Measurements from ENCODE around the gene DDX20.
"Not testable (repeated sequence)": the region's sequence is repeated elsewhere in the genome, so short reads cannot be mapped to it uniquely, and the experiment has no call there.

Gene DDX20

DNA sequence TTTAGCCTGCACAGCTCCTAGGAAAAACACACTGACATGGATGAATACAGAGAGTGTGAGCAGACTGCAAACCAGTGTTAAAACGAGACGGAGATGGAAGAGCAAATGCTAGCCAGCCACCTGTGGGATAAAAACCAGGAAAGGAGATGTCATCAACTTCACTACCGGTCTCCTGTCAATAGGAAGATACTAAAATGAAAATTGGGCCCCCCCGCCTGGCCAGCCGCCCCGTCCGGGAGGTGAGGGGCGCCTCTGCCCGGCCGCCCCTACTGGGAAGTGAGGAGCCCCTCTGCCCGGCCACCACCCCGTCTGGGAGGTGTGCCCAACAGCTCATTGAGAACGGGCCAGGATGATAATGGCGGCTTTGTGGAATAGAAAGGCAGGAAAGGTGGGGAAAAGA is 44.0 kb downstream of the DDX20 start:
- H3K27me3 ChIP-seq (replicated peaks; ENCODE audit: control insufficient read depth, insufficient read depth, low read length, poor library complexity, severe bottlenecking); H3K9me3 ChIP-seq (ENCODE audit: control insufficient read depth, low read length); H3K4me1 ChIP-seq (ENCODE audit: control insufficient read depth, insufficient read depth, low read length, poor library complexity, severe bottlenecking); H3K4me3 ChIP-seq (ENCODE audit: insufficient read depth, low read depth, low read length, poor library complexity, severe bottlenecking); H3K36me3 ChIP-seq (ENCODE audit: control insufficient read depth, insufficient read depth, low read length); DNase-seq; H3K27ac ChIP-seq (ENCODE audit: insufficient read depth, low read length, poor library complexity, severe bottlenecking): not testable (repeated sequence)

DNA sequence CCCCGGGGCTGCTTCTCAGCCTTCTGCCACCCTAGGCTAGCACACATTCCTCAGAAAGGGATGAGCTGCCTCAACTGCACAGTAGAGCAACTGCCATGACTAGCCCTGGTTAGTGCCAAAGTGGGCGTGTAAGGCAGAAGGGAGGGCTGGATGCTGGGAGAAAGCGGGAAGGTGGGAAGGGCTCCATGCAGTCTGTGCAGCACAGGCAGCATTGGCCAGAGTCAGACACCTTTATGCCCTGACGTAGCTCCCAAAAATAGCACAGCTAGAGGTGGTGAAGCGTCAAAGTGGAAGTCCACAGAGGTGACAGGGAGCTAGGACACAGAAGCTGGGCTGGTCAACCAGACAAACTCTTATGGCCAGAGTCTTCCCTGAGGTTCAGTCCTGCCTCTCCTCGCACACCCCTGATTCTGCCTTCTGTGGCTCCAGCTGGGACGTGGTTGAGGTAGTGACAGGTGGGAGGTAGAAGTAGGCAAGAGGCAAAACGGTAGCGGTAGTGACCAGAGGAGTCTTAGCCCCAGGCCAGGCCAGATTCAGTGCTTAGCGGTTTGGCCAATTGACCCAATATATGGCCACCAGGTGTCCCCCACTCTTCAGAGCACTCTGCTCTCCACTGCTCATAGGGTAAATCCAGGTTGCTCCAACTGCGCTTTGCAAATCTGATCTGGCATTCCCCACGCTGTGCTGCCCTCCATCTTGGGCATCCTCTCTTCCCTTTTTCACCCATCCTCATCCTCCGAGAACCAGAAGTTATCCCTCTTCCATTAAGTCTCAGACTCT is 45.6 kb downstream of the DDX20 start:
- H3K27me3 ChIP-seq (replicated peaks; ENCODE audit: control insufficient read depth, insufficient read depth, low read length, poor library complexity, severe bottlenecking): no peaks in the 10 kb centered on the region
- H3K4me1 ChIP-seq (ENCODE audit: control insufficient read depth, insufficient read depth, low read length, poor library complexity, severe bottlenecking): no peaks in the 10 kb centered on the region
- H3K4me3 ChIP-seq (ENCODE audit: insufficient read depth, low read depth, low read length, poor library complexity, severe bottlenecking): no peak overlapping the region
- no peaks in the 10 kb centered on the region for H3K9me3 ChIP-seq (ENCODE audit: control insufficient read depth, low read length)
- DNase-seq: no peak
- no peaks in the 10 kb centered on the region for H3K36me3 ChIP-seq (ENCODE audit: control insufficient read depth, insufficient read depth, low read length)
- no peak overlapping the region for H3K27ac ChIP-seq (ENCODE audit: insufficient read depth, low read length, poor library complexity, severe bottlenecking)

DNA sequence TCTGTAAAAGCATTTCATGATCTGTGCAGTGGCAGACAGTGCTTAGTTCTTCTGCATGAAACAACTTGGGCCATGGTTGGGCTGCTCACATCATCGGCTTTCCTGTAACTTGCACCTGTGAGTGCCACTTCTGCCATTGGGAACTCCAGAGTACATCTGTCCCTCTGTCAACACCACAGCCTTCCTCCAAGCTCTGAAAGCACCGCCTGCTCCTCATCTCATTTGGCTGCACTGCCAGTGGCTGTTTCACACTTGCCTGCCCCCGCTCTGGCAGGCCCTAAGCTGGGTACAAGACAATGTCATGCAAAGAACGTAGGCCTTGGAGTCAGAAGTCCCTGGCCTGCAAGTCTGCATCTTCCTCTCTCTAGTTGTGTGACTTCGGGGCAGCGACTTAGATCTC is 46.4 kb downstream of the DDX20 start:
- no peak overlapping the region for H3K4me3 ChIP-seq (ENCODE audit: insufficient read depth, low read depth, low read length, poor library complexity, severe bottlenecking)
- no peaks in the 10 kb centered on the region for H3K9me3 ChIP-seq (ENCODE audit: control insufficient read depth, low read length)
- no peaks in the 10 kb centered on the region for H3K4me1 ChIP-seq (ENCODE audit: control insufficient read depth, insufficient read depth, low read length, poor library complexity, severe bottlenecking)
- no peak overlapping the region for H3K27ac ChIP-seq (ENCODE audit: insufficient read depth, low read length, poor library complexity, severe bottlenecking)
- DNase-seq: no peak
- H3K36me3 ChIP-seq (ENCODE audit: control insufficient read depth, insufficient read depth, low read length): no peaks in the 10 kb centered on the region
- no peaks in the 10 kb centered on the region for H3K27me3 ChIP-seq (replicated peaks; ENCODE audit: control insufficient read depth, insufficient read depth, low read length, poor library complexity, severe bottlenecking)

DNA sequence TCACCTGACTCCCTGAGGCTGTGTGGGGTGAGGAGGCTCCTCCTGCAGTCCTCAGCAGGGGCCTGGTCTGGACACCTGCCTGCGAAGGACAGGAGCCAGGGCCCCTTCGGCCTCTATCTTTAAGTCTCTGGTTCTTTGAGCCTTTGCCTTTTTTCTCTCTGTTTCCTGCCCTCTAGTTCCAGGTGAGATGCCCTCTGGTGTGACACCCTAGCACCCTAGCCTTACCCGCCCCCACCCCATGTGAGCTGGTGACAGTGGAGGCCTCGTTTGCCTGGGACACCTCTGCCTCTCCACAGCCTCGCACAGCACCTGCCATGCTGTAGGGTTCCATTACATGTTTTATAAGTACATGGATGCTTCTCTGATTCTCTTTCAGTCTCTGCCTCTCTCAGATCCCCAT is 47.3 kb downstream of the DDX20 start:
- no peak for DNase-seq
- no peaks in the 10 kb centered on the region for H3K27me3 ChIP-seq (replicated peaks; ENCODE audit: control insufficient read depth, insufficient read depth, low read length, poor library complexity, severe bottlenecking)

DNA sequence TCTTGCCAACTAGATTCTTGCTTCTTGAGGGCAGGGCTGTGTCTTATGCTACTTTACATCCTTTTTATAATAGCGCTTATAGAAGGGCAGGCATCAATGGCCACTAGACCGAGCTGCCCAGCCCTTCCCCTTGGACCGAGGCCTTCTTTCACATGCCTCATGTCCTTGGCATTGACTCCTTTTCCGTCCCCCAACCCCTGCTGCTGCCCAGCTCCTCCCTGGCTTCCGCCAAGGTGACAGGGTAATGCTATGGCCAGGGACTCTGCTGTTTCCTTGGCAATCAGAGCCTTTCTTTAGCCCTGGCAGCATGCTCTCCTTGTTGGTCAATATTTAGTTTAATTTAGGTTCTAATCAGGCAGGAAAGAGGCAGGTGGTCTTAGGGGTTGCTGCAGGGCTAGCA is 48.2 kb downstream of the DDX20 start:
- Histone ChIP-seq H3K27ac (ENCODE audit: insufficient read depth, low read length, poor library complexity, severe bottlenecking) (no peak overlapping the region), H3K27me3 (replicated peaks; ENCODE audit: control insufficient read depth, insufficient read depth, low read length, poor library complexity, severe bottlenecking) (no peaks in the 10 kb centered on the region), H3K36me3 (ENCODE audit: control insufficient read depth, insufficient read depth, low read length) (no peaks in the 10 kb centered on the region), H3K4me3 (ENCODE audit: insufficient read depth, low read depth, low read length, poor library complexity, severe bottlenecking) (no peak overlapping the region), H3K9me3 (ENCODE audit: control insufficient read depth, low read length) (no peaks in the 10 kb centered on the region), H3K4me1 (ENCODE audit: control insufficient read depth, insufficient read depth, low read length, poor library complexity, severe bottlenecking) (no peaks in the 10 kb centered on the region)
- DNase-seq: no peak

More for the DNA sequence above, 47.3 kb downstream of the DDX20 start:
- no peaks in the 10 kb centered on the region for H3K9me3 ChIP-seq (ENCODE audit: control insufficient read depth, low read length)
- H3K4me1 ChIP-seq (ENCODE audit: control insufficient read depth, insufficient read depth, low read length, poor library complexity, severe bottlenecking): no peaks in the 10 kb centered on the region
- H3K36me3 ChIP-seq (ENCODE audit: control insufficient read depth, insufficient read depth, low read length): no peaks in the 10 kb centered on the region
- H3K27ac ChIP-seq (ENCODE audit: insufficient read depth, low read length, poor library complexity, severe bottlenecking): no peak overlapping the region
- H3K4me3 ChIP-seq (ENCODE audit: insufficient read depth, low read depth, low read length, poor library complexity, severe bottlenecking): no peak overlapping the region

DNA sequence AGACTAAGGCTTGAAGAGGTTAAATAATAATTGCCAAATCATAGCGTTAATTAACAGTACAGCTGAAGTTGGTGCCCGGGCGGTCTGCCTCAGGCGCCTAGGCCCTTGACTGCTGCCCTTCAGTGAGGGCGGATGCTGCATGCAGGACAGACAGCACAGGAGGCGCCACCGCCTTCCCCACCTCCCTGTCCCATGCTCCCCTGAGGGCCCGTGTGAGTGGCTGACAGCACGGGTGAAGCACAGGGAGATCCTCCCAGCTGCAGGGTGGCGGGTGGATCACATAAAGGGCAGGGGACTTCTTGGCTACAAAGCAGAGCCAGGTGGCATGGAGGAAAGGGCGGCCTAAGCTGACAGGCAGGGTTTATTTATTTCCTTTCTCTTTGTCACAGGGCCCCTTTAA is 49.1 kb downstream of the DDX20 start:
- H3K36me3 ChIP-seq (ENCODE audit: control insufficient read depth, insufficient read depth, low read length): no peaks in the 10 kb centered on the region
- no peak overlapping the region for H3K4me3 ChIP-seq (ENCODE audit: insufficient read depth, low read depth, low read length, poor library complexity, severe bottlenecking)
- no peak overlapping the region for H3K27ac ChIP-seq (ENCODE audit: insufficient read depth, low read length, poor library complexity, severe bottlenecking)
- H3K9me3 ChIP-seq (ENCODE audit: control insufficient read depth, low read length): no peaks in the 10 kb centered on the region
- no peaks in the 10 kb centered on the region for H3K27me3 ChIP-seq (replicated peaks; ENCODE audit: control insufficient read depth, insufficient read depth, low read length, poor library complexity, severe bottlenecking)
- DNase-seq: no peak
- no peaks in the 10 kb centered on the region for H3K4me1 ChIP-seq (ENCODE audit: control insufficient read depth, insufficient read depth, low read length, poor library complexity, severe bottlenecking)

DNA sequence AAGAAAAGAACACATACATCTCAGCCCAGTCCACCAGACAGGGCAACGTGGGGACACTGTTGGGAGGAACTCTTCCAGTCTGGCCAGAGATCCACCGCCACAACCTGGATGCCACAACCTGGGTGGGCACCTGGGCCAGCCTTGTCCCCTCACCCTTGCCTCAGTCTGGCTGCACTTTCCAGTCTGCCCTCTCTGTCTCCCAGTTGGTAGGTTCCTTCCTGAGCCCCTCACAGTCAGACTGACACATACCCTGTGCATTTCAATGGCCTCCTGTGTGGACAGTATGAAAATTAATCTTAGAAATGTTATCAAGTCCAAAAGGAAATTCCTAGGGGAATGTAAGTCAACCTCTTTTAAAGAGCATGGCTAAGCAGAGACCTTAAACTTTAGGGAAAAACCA is 49.5 kb downstream of the DDX20 start:
- DNase-seq: no peak
- no peaks in the 10 kb centered on the region for H3K4me1 ChIP-seq (ENCODE audit: control insufficient read depth, insufficient read depth, low read length, poor library complexity, severe bottlenecking)
- H3K4me3 ChIP-seq (ENCODE audit: insufficient read depth, low read depth, low read length, poor library complexity, severe bottlenecking): no peak overlapping the region
- H3K36me3 ChIP-seq (ENCODE audit: control insufficient read depth, insufficient read depth, low read length): no peaks in the 10 kb centered on the region
- no peaks in the 10 kb centered on the region for H3K27me3 ChIP-seq (replicated peaks; ENCODE audit: control insufficient read depth, insufficient read depth, low read length, poor library complexity, severe bottlenecking)
- H3K27ac ChIP-seq (ENCODE audit: insufficient read depth, low read length, poor library complexity, severe bottlenecking): no peak overlapping the region
- H3K9me3 ChIP-seq (ENCODE audit: control insufficient read depth, low read length): no peaks in the 10 kb centered on the region

DNA sequence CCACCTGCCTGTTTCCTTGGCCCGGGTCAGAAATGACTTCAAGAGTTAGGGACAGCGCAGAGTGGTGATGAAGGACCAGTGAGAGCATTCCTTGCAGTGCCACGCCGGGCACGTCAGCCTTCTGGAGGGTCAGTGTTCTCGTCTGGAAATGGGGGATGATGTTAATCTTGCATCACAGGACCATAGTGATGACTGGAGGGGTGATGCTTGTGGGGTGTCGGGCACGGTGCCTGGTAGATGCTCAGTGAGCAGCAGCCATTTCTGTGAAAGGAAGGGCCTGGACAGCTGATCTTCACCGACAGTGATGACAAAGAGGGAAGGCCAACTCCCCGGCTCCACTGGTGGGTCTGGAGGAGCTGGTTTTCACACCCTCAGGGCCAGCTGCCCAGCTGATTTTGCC is 56.2 kb downstream of the DDX20 start:
- H3K9me3 ChIP-seq (ENCODE audit: control insufficient read depth, low read length): no peaks in the 10 kb centered on the region
- H3K36me3 ChIP-seq (ENCODE audit: control insufficient read depth, insufficient read depth, low read length): no peaks in the 10 kb centered on the region
- DNase-seq: no peak
- H3K27me3 ChIP-seq (replicated peaks; ENCODE audit: control insufficient read depth, insufficient read depth, low read length, poor library complexity, severe bottlenecking): no peaks in the 10 kb centered on the region
- H3K4me3 ChIP-seq (ENCODE audit: insufficient read depth, low read depth, low read length, poor library complexity, severe bottlenecking): no peak overlapping the region
- H3K4me1 ChIP-seq (ENCODE audit: control insufficient read depth, insufficient read depth, low read length, poor library complexity, severe bottlenecking): no peaks in the 10 kb centered on the region
- H3K27ac ChIP-seq (ENCODE audit: insufficient read depth, low read length, poor library complexity, severe bottlenecking): no peak overlapping the region

DNA sequence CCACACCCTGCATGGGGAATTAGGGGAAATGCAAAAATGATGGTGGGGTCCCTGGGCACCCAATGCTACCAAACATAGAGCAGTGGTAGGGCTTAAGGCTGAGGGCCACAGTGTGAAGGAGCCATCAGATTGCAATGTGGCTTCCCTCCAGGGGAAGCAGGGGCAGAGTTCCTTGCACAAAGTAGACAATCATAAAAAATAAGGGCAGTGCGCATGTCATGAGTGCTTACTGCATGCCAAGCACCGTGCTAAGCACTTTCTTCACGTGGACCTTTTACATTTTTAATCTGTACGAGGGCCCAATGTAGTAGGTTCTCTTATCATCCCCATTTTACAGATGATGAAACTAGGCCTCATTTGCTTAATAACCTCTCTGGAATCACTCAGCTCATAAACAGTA is 56.6 kb downstream of the DDX20 start:
- DNase-seq: no peak
- H3K27ac ChIP-seq (ENCODE audit: insufficient read depth, low read length, poor library complexity, severe bottlenecking): no peak overlapping the region
- H3K4me1 ChIP-seq (ENCODE audit: control insufficient read depth, insufficient read depth, low read length, poor library complexity, severe bottlenecking): no peaks in the 10 kb centered on the region
- H3K9me3 ChIP-seq (ENCODE audit: control insufficient read depth, low read length): no peaks in the 10 kb centered on the region
- no peak overlapping the region for H3K4me3 ChIP-seq (ENCODE audit: insufficient read depth, low read depth, low read length, poor library complexity, severe bottlenecking)
- H3K36me3 ChIP-seq (ENCODE audit: control insufficient read depth, insufficient read depth, low read length): no peaks in the 10 kb centered on the region
- no peaks in the 10 kb centered on the region for H3K27me3 ChIP-seq (replicated peaks; ENCODE audit: control insufficient read depth, insufficient read depth, low read length, poor library complexity, severe bottlenecking)

DNA sequence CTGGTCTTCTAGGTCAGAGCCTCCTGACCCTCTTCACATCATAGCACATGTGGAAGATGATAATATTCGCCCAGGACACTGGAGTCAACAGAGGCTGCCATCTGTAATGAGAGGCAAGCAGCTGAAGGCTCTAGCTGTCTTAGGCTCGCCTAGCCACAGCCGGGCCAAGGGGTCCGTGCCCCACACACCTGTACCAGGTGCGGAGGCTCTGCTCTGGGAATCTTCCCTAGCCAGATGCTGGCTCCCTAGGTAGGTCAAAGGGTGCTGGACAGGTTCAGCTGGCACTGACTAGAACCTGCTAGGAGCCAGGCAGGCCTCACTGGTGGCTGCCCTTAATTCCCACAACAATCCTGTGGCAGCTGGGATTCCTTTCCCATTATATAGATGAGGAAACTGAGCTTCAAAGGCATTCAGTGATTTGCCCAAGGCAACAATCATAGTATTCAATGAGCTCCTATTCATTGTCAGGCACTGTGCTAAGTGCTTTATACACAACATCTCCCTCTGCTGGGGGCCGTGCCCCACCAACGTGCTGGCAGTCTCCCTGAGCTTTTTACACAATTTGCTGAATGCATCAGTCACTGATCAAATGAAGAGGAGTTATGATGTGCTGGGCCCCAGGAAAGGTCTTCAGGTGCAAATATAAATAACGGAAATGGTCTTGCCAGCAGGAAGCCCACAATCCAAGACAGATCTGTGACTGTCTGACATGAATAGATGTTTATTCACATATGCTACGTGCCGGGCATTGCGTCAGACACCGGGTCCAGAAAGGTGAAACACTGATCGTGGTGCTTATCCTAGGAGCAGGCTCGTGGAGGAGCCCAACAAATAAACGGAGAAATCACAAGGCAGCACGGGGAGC is 58.0 kb downstream of the DDX20 start:
- Histone ChIP-seq H3K27me3 (replicated peaks; ENCODE audit: control insufficient read depth, insufficient read depth, low read length, poor library complexity, severe bottlenecking) (no peaks in the 10 kb centered on the region), H3K9me3 (ENCODE audit: control insufficient read depth, low read length) (no peaks in the 10 kb centered on the region), H3K27ac (ENCODE audit: insufficient read depth, low read length, poor library complexity, severe bottlenecking) (no peak overlapping the region), H3K36me3 (ENCODE audit: control insufficient read depth, insufficient read depth, low read length) (no peaks in the 10 kb centered on the region), H3K4me1 (ENCODE audit: control insufficient read depth, insufficient read depth, low read length, poor library complexity, severe bottlenecking) (no peaks in the 10 kb centered on the region), H3K4me3 (ENCODE audit: insufficient read depth, low read depth, low read length, poor library complexity, severe bottlenecking) (no peak overlapping the region)
- no peak for DNase-seq

Measured in effector memory CD4-positive, alpha-beta T cell (primary cell).